GM23248 (cell line): ENCODE measurements around the gene INPPL1. TPM values are rescaled to one million over a fixed set of nuclear protein-coding genes. Genes with fewer than 3 reads are reported as not detected.

Experiments used
- DNase-seq: peaks from one replicate; pipeline ENCODE4 v3.0.0-alpha.2; 2015
- H2AFZ ChIP-seq: fragments of 200-600 bp; sonication (generic); 2 replicates; pipeline ENCODE4 v1.6.1; 2016; ENCODE audit warnings: antibody characterized with exemption
- H3F3A ChIP-seq: fragments of 200-600 bp; sonication (generic); 2 replicates; pipeline ENCODE4 v1.6.1; 2016; ENCODE audit warnings: mild to moderate bottlenecking, antibody characterized with exemption, mixed run types; ENCODE audit not compliant: insufficient read depth
- H3K27ac ChIP-seq: fragments of 200-600 bp; sonication (generic); 2 replicates; pipeline ENCODE4 v1.5.1; 2016; ENCODE audit warnings: mild to moderate bottlenecking
- H3K27me3 ChIP-seq: fragments of 200-600 bp; sonication (generic); replicated peaks from 2 replicates; pipeline ENCODE4 v1.6.1; 2016; ENCODE audit warnings: mild to moderate bottlenecking; ENCODE audit not compliant: insufficient read depth
- H3K36me3 ChIP-seq: fragments of 200-600 bp; sonication (generic); 2 replicates; pipeline ENCODE4 v1.6.1; 2016; ENCODE audit warnings: low read depth, mild to moderate bottlenecking
- H3K4me1 ChIP-seq: fragments of 200-600 bp; sonication (generic); 2 replicates; pipeline ENCODE4 v1.6.1; 2016; ENCODE audit warnings: mild to moderate bottlenecking; ENCODE audit not compliant: insufficient read depth
- H3K4me2 ChIP-seq: fragments of 200-600 bp; sonication (generic); one replicate; pipeline ENCODE4 v1.6.1; 2016; ENCODE audit warnings: mild to moderate bottlenecking; ENCODE audit not compliant: unreplicated experiment
- H3K4me3 ChIP-seq: fragments of 200-600 bp; sonication (generic); 2 replicates; pipeline ENCODE4 v1.5.1; 2016; ENCODE audit warnings: mild to moderate bottlenecking
- H3K79me2 ChIP-seq: fragments of 200-600 bp; sonication (generic); 2 replicates; pipeline ENCODE4 v1.6.1; 2016; ENCODE audit warnings: mild to moderate bottlenecking; ENCODE audit not compliant: insufficient read depth
- H3K9ac ChIP-seq: fragments of 200-600 bp; sonication (generic); 2 replicates; pipeline ENCODE4 v1.6.1; 2016; ENCODE audit warnings: mild to moderate bottlenecking
- H3K9me2 ChIP-seq: fragments of 200-600 bp; sonication (generic); 2 replicates; pipeline ENCODE4 v1.6.1; 2016; ENCODE audit warnings: mixed run types, mild to moderate bottlenecking, moderate library complexity; ENCODE audit not compliant: insufficient read depth
- H3K9me3 ChIP-seq: fragments of 200-600 bp; sonication (generic); one replicate; pipeline ENCODE4 v1.6.1; 2017; ENCODE audit warnings: low read depth
- H4K20me1 ChIP-seq: fragments of 200-600 bp; sonication (generic); 2 replicates; pipeline ENCODE4 v1.6.0; 2016; ENCODE audit not compliant: insufficient read depth
- EZH2 ChIP-seq: fragments of 200-600 bp; sonication (generic); IDR thresholded peaks from 2 replicates; pipeline ENCODE4 v1.6.1; 2018; ENCODE audit warnings: antibody characterized with exemption, mild to moderate bottlenecking; ENCODE audit not compliant: insufficient read depth, poor library complexity, severe bottlenecking
- EZH2phosphoT487 ChIP-seq: fragments of 200-600 bp; sonication (generic); IDR thresholded peaks from 2 replicates; pipeline ENCODE4 v1.6.1; 2018; ENCODE audit warnings: antibody characterized with exemption, moderate library complexity, mild to moderate bottlenecking, low read depth; ENCODE audit not compliant: insufficient read depth
- WGBS, 2 experiments: methylation state at CpG; one replicate each; pipeline ENCODE4 v1.1.6; 2015 to 2017; ENCODE audit warnings: low lambda C conversion rate in 2 of 2, low coverage in 1 of 2; ENCODE audit errors: missing lambda C conversion rate in 2 of 2; 5-methylcytosine and 5-hydroxymethylcytosine counted together
- in situ Hi-C: fragments of 300-500 bp; cut with MboI; formaldehyde crosslinking; loops from 2 replicates; pipeline ENCODE4 v1.15.0; 2020
- polyA plus RNA-seq: library from polyadenylated mRNA; unstranded; fragments of >200 nt; fragmentation: Nextera tagmentation; extraction: Ambion mirVana; gene quantifications from 2 replicates; pipeline ENCODE4 v1.2.1, GENCODE V29; 2016
- total RNA-seq: library from RNA; depleted of rRNA; stranded (reverse); fragments of >200 nt; shearing (Covaris generic); gene quantifications from 2 replicates; pipeline ENCODE4 v1.2.3, GENCODE V29; 2014

Gene INPPL1
- total and polyA plus RNA-seq, 2 experiments from 2014 or later, result 28.4 to 68.0 TPM

DNA sequence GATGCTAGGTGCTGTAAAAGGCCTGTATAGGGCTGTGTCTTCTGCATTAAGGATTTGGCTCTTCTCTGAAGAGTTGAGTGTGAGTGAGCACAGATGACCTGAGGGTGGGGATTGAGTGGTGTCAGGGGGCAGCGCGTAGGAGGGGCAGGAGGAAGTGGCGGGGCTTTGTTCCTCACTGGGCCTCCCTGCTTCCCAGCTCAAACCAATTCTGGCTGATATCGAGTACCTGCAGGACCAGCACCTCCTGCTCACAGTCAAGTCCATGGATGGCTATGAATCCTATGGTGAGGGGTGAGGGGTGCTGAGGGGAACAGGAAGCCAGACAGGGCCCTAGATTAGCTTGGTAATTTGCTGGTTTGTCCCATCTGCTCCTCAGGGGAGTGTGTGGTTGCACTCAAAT, 10.4 kb downstream of the INPPL1 start:
- TF ChIP-seq EZH2 (no peak), EZH2phosphoT487 (no peak)
- Histone ChIP-seq H3K4me3 (no peak overlapping the region), H4K20me1 (no peaks in the 10 kb centered on the region), H3K27me3 (no peaks in the 10 kb centered on the region), H3K9me3 (no peaks in the 10 kb centered on the region), H3K9ac (no peak overlapping the region), H3K4me1 (no peaks in the 10 kb centered on the region), H3K9me2 (no peaks in the 10 kb centered on the region), H3F3A (peaks cover 42% of the 10 kb centered on the region), H3K79me2 (peaks cover 6% of the 10 kb centered on the region; the same call in 1 of the 2 replicates), H2AFZ (no peak overlapping the region), H3K4me2 (no peak overlapping the region), H3K27ac (no peak overlapping the region), H3K36me3 (peaks cover 27% of the 10 kb centered on the region; the same call in 1 of the 2 replicates)
- DNase-seq, result no peak
- in situ Hi-C loops, result no loop called here
- WGBS, 2 experiments, result 95 to 99% methylated on average over 3 to 4 of the region's 4 CpGs

DNA sequence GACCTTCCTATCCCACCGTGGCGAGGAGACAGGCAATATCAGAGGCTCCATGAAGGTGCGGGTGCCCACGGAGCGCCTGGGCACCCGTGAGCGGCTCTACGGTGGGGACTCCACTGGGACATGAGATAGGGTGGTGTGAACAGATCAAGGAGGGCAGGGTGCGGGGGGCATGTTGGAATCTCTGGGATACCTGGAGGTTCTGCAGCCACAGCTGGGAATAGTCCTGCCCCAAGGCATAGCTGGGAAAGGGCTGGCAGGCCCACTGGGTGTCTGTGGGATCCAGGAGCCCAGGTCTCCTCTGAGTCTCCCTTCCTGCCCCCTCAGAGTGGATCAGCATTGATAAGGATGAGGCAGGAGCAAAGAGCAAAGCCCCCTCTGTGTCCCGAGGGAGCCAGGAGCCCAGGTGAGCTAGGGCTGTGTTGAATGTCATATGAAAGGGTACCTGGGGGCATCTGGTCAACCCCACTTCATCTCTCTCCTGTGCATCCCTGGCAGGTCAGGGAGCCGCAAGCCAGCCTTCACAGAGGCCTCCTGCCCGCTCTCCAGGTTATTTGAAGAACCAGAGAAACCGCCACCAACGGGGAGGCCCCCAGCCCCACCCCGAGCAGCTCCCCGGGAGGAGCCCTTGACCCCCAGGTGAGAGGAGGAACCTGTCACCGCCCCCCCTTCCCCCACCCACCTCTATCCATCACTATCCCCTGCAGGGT, 10.9 kb downstream of the INPPL1 start:
- no peaks in the 10 kb centered on the region for H3K9me3 ChIP-seq
- no peaks in the 10 kb centered on the region for H3K9me2 ChIP-seq
- no peak overlapping the region for H2AFZ ChIP-seq
- no peak overlapping the region for H3K4me2 ChIP-seq
- H3K27ac ChIP-seq, result no peak overlapping the region
- H3K79me2 ChIP-seq, result peaks cover 6% of the 10 kb centered on the region; the same call in 1 of the 2 replicates
- no peak overlapping the region for H3K4me3 ChIP-seq
- TF ChIP-seq EZH2phosphoT487 (no peak), EZH2 (no peak)
- H3K9ac ChIP-seq, result no peak overlapping the region
- H3K27me3 ChIP-seq, result no peaks in the 10 kb centered on the region
- WGBS, 2 experiments, result 86 to 94% methylated on average over 14 to 17 of the region's 17 CpGs
- no peak for DNase-seq
- in situ Hi-C loops, result no loop called here
- peaks cover 42% of the 10 kb centered on the region for H3F3A ChIP-seq
- H3K36me3 ChIP-seq, result peaks cover 23% of the 10 kb centered on the region; the same call in 1 of the 2 replicates
- H3K4me1 ChIP-seq, result no peaks in the 10 kb centered on the region
- H4K20me1 ChIP-seq, result no peaks in the 10 kb centered on the region

DNA sequence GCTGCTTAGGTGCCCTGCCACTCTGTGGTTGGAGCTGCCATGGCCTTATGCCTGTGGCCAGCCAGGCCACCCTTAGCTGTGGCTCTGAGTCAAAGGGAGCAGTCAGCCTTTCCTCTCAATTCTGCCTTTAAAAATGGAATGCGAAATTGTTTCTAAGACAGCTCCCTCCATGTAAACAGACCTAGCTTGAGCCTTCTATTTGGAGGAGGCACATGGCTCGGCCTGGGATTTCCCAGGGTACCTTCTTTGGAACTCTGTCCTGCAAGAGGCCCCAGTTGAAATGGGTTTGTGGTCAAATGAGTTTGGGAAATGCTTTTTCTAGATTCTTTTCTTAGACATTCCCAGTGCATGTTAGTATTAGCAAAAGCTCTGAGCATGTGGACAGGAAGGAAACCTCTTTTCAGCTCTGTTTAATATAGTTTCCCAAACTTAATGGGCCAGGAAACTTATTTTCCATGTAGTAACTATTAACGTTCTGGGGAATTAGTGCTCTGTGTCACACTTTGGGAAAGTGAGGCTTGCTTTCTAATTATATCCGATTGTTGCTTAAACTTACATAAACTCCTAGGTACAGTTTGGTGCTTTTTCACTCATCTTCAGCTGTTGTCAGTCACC, 11.6 kb downstream of the INPPL1 start:
- Histone ChIP-seq H3K27ac (no peak overlapping the region), H3K9ac (no peak overlapping the region), H3F3A (peaks cover 42% of the 10 kb centered on the region), H3K79me2 (peaks cover 6% of the 10 kb centered on the region; the same call in 1 of the 2 replicates), H4K20me1 (no peaks in the 10 kb centered on the region), H3K4me1 (no peaks in the 10 kb centered on the region), H3K27me3 (no peaks in the 10 kb centered on the region), H3K4me3 (no peak overlapping the region), H3K4me2 (no peak overlapping the region), H2AFZ (no peak overlapping the region), H3K9me2 (no peaks in the 10 kb centered on the region), H3K36me3 (peaks cover 16% of the 10 kb centered on the region; the same call in 1 of the 2 replicates), H3K9me3 (no peaks in the 10 kb centered on the region)
- WGBS, 2 experiments, result 56 to 58% methylated on average over 4 of the region's 4 CpGs
- DNase-seq, result no peak
- in situ Hi-C loops, result no loop called here
- TF ChIP-seq EZH2phosphoT487, result no peak
- no peak for TF ChIP-seq EZH2

DNA sequence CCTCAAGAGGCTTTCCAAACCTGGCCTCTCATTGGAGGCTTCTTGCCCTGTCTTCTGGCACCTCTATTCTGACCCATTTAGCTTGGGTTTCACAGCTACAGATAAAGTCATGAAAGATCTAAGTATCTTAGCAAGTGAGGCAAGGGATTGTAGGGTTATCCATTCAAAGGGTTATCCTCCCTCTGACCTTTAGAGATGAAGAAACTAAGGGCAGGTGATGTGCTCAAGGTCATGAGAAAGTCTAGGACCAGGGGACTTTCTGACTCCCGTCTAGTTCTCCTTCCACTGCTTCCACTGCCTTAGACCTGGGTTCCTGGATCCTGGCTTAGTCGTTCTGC, 12.2 kb downstream of the INPPL1 start:
- 0 out of 2 replicates have a peak, but pooled peaks cover under 1% of the 10 kb centered on the region for H3K27me3 ChIP-seq
- H3K79me2 ChIP-seq, result peaks cover under 1% of the 10 kb centered on the region; the same call in 1 of the 2 replicates
- H3K9ac ChIP-seq, result no peak overlapping the region
- H3F3A ChIP-seq, result peaks cover 42% of the 10 kb centered on the region
- H3K36me3 ChIP-seq, result peaks cover 12% of the 10 kb centered on the region; the same call in 1 of the 2 replicates
- H3K4me2 ChIP-seq, result no peak overlapping the region
- no peak overlapping the region for H2AFZ ChIP-seq
- TF ChIP-seq EZH2, result no peak
- no peak for TF ChIP-seq EZH2phosphoT487
- H3K4me3 ChIP-seq, result no peak overlapping the region
- no peak for DNase-seq
- no peaks in the 10 kb centered on the region for H3K9me2 ChIP-seq
- no peaks in the 10 kb centered on the region for H3K9me3 ChIP-seq
- no peaks in the 10 kb centered on the region for H4K20me1 ChIP-seq
- in situ Hi-C loops, result no loop called here
- no peak overlapping the region for H3K27ac ChIP-seq
- no peaks in the 10 kb centered on the region for H3K4me1 ChIP-seq
- WGBS, 2 experiments, result 91 to 100% methylated on average over 2 of the region's 2 CpGs
